Sigmoid colon (tissue), 4 donors: ENCODE measurements around the gene TPM4.

Source experiments
- CTCF ChIP-seq, 4 experiments: fragments of 450-650 bp in 3 of 4; fragments of 200-600 bp in 1 of 4; IDR thresholded peaks; one replicate each; pipeline ENCODE4 v1.5.1; 2016 to 2019; ENCODE audit warnings: antibody characterized with exemption in 4 of 4, mild to moderate bottlenecking in 3 of 4, moderate library complexity in 2 of 4
- EP300 ChIP-seq, 4 donors: sonication (generic); formaldehyde crosslinking; IDR thresholded peaks; one replicate each; pipeline ENCODE4 v1.6.1; 2017; ENCODE audit warnings: antibody characterized with exemption in 4 of 4
- POLR2A ChIP-seq, 2 donors: fragments of 450-650 bp; IDR thresholded peaks; one replicate each; pipeline ENCODE4 v1.6.1; 2016; ENCODE audit warnings: antibody characterized with exemption in 2 of 2, mild to moderate bottlenecking in 2 of 2, moderate library complexity in 2 of 2
- POLR2AphosphoS5 ChIP-seq, 4 donors: sonication (generic); formaldehyde crosslinking; IDR thresholded peaks; one replicate each; pipeline ENCODE4 v1.6.1; 2017; ENCODE audit warnings: antibody characterized with exemption in 4 of 4

- no peak for TF ChIP-seq POLR2AphosphoS5 (IDR thresholded peaks at IDR 0.05)
- no peak for TF ChIP-seq CTCF (IDR thresholded peaks at IDR 0.05)
- TF ChIP-seq POLR2A (IDR thresholded peaks at IDR 0.05) = no peak
- TF ChIP-seq EP300 (IDR thresholded peaks at IDR 0.05) = no peak
These were observed 31.1 kb upstream of the TPM4 start for GRCh38 chr19:16045171-16045570.
